A549 treated with AZD9567 at 1 μM for 4 hours (cell line): ENCODE data around the gene PDX1. TPM values are rescaled to one million over a fixed set of nuclear protein-coding genes. Genes with fewer than 3 reads are reported as not detected.

Source experiments
- total RNA-seq: library from RNA; stranded (reverse); fragments of 200-300 nt; extraction: Qiagen RNA extraction; gene quantifications from 5 replicates; pipeline ENCODE4 v1.2.3, GENCODE V29; 2022; ENCODE audit not compliant: insufficient read depth

The PDX1 gene
- total RNA-seq = 0.03 to 1.1 TPM (median 0.09 TPM) in 5 replicates

GRCh38 chr13:27919934-27920676, at the start of gene PDX1:
TSS of gene PDX1 (plus strand) at chr13:27920000. CDS start at chr13:27920139, 139 bp downstream.

GRCh38 chr13:27969082-27969865, 49.5 kb downstream of the PDX1 start, which contains the start of gene CDX2:
TSS of gene CDX2 (minus strand) at chr13:27969315. CDS start at chr13:27969006, 309 bp downstream.

Other genes with a start within 250 kb of the PDX1 start
- not detected in 5 replicates for gene GSX1, start 127.5 kb upstream of the PDX1 start, total RNA-seq
- gene CDX2, start 49.3 kb downstream of the PDX1 start, total RNA-seq = 0.62 to 1.0 TPM (median 0.88 TPM) in 5 replicates
- gene URAD, start 68.7 kb downstream of the PDX1 start, total RNA-seq = not detected in 5 replicates
- gene FLT3, start 180.6 kb downstream of the PDX1 start, total RNA-seq = not detected in 5 replicates
- gene PAN3, start 218.5 kb downstream of the PDX1 start, total RNA-seq = 5.9 to 7.8 TPM (median 7.4 TPM) in 5 replicates